SU-DHL-6 (cell line): Measurements from ENCODE around the gene OR5B2.

ENCODE experiments used
- H2AFZ ChIP-seq: fragments of 200-600 bp; sonication (generic); 2 replicates; pipeline ENCODE4 v1.6.1; 2014; ENCODE audit warnings: low read depth, mild to moderate bottlenecking, moderate library complexity, mixed read lengths, antibody characterized with exemption, low read length; ENCODE audit not compliant: severe bottlenecking
- H3F3A ChIP-seq: fragments of 200-600 bp; shearing (Covaris generic); 2 replicates; pipeline ENCODE4 v1.6.0; 2016; ENCODE audit warnings: antibody characterized with exemption, mild to moderate bottlenecking; ENCODE audit not compliant: insufficient read depth
- H3K27ac ChIP-seq: fragments of 200-600 bp; sonication (generic); 2 replicates; pipeline ENCODE4 v1.5.1; 2016; ENCODE audit warnings: low read depth, mild to moderate bottlenecking, low read length, moderate library complexity, mixed read lengths
- H3K27me3 ChIP-seq: fragments of 200-600 bp; sonication (generic), shearing (Covaris generic); 2 replicates; pipeline ENCODE4 v1.6.0; 2014; ENCODE audit warnings: mild to moderate bottlenecking, low read length
- H3K36me3 ChIP-seq: fragments of 200-600 bp; sonication (generic); 2 replicates; pipeline ENCODE4 v1.6.1; 2014; ENCODE audit warnings: mild to moderate bottlenecking, low read length, mixed read lengths
- H3K4me2 ChIP-seq: fragments of 300-600, 200-600 bp; shearing (Covaris generic), sonication (generic); 2 replicates; pipeline ENCODE4 v1.6.0; 2014; ENCODE audit warnings: low read length, low read depth, mild to moderate bottlenecking; ENCODE audit not compliant: poor library complexity, severe bottlenecking
- H3K4me3 ChIP-seq: fragments of 200-600 bp; sonication (generic); 2 replicates; pipeline ENCODE4 v1.5.1; 2014; ENCODE audit warnings: antibody characterized with exemption, low read length, mild to moderate bottlenecking, mixed read lengths; ENCODE audit not compliant: insufficient read depth, poor library complexity, severe bottlenecking
- H3K79me2 ChIP-seq: fragments of 200-600 bp; sonication (generic); 2 replicates; pipeline ENCODE4 v1.6.1; 2014; ENCODE audit warnings: mild to moderate bottlenecking, low read length, moderate library complexity; ENCODE audit not compliant: insufficient read depth
- H3K9ac ChIP-seq: fragments of 200-600 bp; sonication (generic); 2 replicates; pipeline ENCODE4 v1.7.0; 2014; ENCODE audit warnings: mild to moderate bottlenecking, low read length
- H3K9me2 ChIP-seq: fragments of 200-600 bp; sonication (generic); replicated peaks from 2 replicates; pipeline ENCODE4 v1.6.1; 2014; ENCODE audit warnings: low read length; ENCODE audit not compliant: insufficient read depth
- H3K9me3 ChIP-seq: fragments of 200-600 bp; sonication (generic); 2 replicates; pipeline ENCODE4 v1.6.1; 2014; ENCODE audit warnings: low read length, mixed read lengths; ENCODE audit not compliant: insufficient read depth
- H4K20me1 ChIP-seq: fragments of 200-600 bp; sonication (generic); 2 replicates; pipeline ENCODE4 v1.6.1; 2014; ENCODE audit warnings: low read depth, mild to moderate bottlenecking, antibody characterized with exemption, low read length, moderate library complexity, mixed read lengths
- CTCF ChIP-seq: fragments of 200-600 bp; sonication (generic); IDR thresholded peaks from one replicate; pipeline ENCODE4 v1.5.1; 2017; ENCODE audit warnings: antibody characterized with exemption, mild to moderate bottlenecking, low read length, moderate library complexity; ENCODE audit not compliant: insufficient read depth, poor library complexity, severe bottlenecking
- EZH2phosphoT487 ChIP-seq: fragments of 200-600 bp; sonication (generic), shearing (Covaris generic); conservative IDR thresholded peaks from 2 replicates; pipeline ENCODE4 v1.6.1; 2018; ENCODE audit warnings: mild to moderate bottlenecking, antibody characterized with exemption, low read length, moderate library complexity, mixed read lengths

Gene OR5B2

GRCh38 chr11:58428021-58428420 is at the start of gene OR5B2:
Gene OR5B2, minus strand, starts transcription at chr11:58428121. Its CDS starts 4,860 bp downstream, at chr11:58423261.
- Histone ChIP-seq H3K9me2 (no peaks in the 10 kb centered on the region), H3F3A (no peaks in the 10 kb centered on the region), H3K4me2 (no peak within 1 kb of the TSS), H3K79me2 (no peaks in the 10 kb centered on the region), H3K27me3 (no peaks in the 10 kb centered on the region), H3K9ac (no peak within 1 kb of the TSS), H3K27ac (no peak within 1 kb of the TSS), H3K9me3 (no peaks in the 10 kb centered on the region), H2AFZ (no peak within 1 kb of the TSS), H3K36me3 (no peaks in the 10 kb centered on the region), H3K4me3 (no peak within 1 kb of the TSS), H4K20me1 (no peaks in the 10 kb centered on the region)
- TF ChIP-seq CTCF (no peak), EZH2phosphoT487 (no peak)

GRCh38 chr11:58471892-58472291 is 44.0 kb upstream of the OR5B2 start:
- Histone ChIP-seq H3K27ac (no peak overlapping the region), H3K9me2 (no peaks in the 10 kb centered on the region), H3K79me2 (no peaks in the 10 kb centered on the region), H2AFZ (no peak overlapping the region), H3K27me3 (no peaks in the 10 kb centered on the region), H3K36me3 (no peaks in the 10 kb centered on the region), H4K20me1 (no peaks in the 10 kb centered on the region), H3K9me3 (peaks cover 8% of the 10 kb centered on the region; the same call in 1 of the 2 replicates), H3K4me3 (no peak overlapping the region), H3K4me2 (no peak overlapping the region), H3F3A (no peaks in the 10 kb centered on the region), H3K9ac (no peak overlapping the region)
- TF ChIP-seq EZH2phosphoT487 (no peak), CTCF (no peak)

- no peak for TF ChIP-seq CTCF
- no peak for TF ChIP-seq EZH2phosphoT487
Measured at GRCh38 chr11:58466293-58466692, 38.4 kb upstream of the OR5B2 start.

More at GRCh38 chr11:58466293-58466692, 38.4 kb upstream of the OR5B2 start:
- no peaks in the 10 kb centered on the region for H3K27me3 ChIP-seq
- no peak overlapping the region for H3K4me2 ChIP-seq
- no peak overlapping the region for H3K4me3 ChIP-seq
- no peaks in the 10 kb centered on the region for H3K9me2 ChIP-seq
- no peaks in the 10 kb centered on the region for H3K9me3 ChIP-seq
- no peak overlapping the region for H2AFZ ChIP-seq
- H3K27ac ChIP-seq, result no peak overlapping the region
- H4K20me1 ChIP-seq, result no peaks in the 10 kb centered on the region
- H3K9ac ChIP-seq, result no peak overlapping the region
- H3K79me2 ChIP-seq, result no peaks in the 10 kb centered on the region
- H3F3A ChIP-seq, result no peaks in the 10 kb centered on the region
- no peaks in the 10 kb centered on the region for H3K36me3 ChIP-seq
